Measurements from ENCODE around the gene MASP1.
A peak's percentile ranks its signal among the peaks of the same experiment; 100 is the strongest.

Gene MASP1

DNA sequence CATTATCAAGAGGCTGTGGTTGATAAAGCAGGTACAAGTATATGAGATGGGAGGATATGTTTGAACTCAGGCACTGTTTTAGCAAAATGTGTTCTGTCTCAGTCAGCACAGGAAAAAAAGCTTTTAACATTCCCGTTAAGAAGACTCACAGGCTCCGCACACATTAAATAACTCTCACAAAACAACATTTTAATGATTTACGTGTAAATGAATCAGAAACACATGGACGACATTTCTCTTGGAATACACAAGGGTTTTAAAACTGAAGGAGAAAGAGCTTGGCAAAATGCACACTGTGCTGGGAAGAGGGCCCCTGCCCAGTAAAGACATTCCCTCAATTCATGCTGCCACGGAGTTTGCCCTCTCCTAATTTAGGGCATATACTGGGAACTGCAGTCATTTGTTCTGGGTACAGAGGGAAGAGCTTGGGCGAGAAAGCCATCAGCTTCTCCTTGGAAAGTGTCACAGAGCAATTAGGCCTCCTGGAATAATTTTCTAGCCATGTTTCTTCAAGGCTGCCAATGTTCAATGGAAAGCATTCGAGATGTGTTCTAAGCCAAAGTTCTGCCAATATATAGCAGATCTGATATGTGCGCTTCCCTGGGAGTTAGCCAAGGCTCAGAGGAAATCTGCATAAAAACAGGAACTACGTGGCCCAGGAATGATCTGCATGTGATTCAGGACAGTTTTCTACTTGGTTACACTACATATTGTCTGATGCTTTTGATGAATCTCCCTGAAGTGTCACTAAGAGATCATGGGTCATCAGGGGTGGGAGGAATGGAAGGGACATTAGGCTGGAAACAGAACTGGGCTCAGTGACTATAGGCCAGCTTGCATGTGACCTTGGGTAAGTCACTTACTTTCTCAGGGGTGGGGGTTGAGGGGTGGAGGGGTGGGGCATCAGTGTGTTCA, 2.2 kb upstream of the MASP1 start:
- DNase-seq (ENCODE audit: low spot score) = no peak

DNA sequence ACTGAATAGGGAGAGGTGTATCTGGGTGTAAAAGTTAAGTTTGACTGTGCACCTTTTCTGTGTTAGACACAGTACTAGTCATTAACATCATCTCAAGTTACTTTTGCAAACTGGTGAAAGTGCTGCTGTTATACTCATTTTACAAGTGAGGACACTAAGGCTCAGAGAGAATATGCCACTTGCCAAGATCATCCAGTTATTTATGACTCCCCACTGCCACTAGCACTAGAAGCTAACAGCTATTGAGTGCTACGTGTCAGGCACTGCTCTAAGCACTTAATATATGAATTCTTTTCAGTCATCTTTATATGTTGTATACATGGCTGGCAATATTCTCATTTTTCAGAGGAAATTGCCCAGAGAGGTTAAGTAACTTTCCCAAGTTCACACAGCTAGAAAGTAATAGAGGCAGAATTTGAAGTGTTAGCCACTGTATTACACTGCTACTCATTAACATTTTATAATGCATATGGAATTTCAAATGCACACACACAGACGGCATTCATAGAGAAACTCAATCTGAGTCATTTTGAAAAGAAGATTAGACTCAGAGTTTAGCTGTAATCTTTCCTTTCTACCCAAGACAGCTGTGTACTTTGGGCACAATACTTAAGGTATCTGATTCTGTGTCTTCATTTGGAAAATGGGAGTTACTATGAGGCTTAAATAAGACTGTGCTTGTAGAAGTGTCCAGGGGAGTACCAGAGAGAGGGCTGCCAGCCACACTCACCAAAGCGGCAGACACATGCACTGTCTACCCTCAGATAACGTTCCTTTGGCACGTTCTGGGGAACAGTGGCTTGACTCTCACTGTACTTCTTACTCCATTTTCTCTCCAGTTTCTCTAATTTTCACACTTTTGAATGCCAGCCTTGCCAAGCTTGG, 1.3 kb upstream of the MASP1 start:
- DNase-seq (ENCODE audit: low spot score) = no peak

DNA sequence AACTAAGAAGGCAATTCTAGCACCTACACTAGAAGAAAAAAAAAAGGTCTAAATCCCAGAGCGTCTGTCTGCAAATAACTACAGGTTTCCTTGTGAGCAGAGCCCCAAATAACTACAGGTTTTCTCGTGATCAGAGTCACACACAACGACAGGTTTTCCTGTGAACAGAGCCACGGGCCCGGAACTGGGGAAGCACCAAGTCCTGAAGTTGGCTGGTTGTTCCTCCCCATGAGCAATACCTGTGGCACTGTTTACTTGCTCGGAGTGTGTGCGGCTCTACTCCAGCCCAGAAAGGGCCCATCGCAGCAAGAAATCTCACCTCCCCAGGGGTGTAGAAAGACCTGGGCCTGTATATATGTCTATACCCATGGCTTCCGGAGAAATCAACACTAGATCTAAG, 644 bp upstream of the MASP1 start:
- DNase-seq (ENCODE audit: low spot score) = no peak

DNA sequence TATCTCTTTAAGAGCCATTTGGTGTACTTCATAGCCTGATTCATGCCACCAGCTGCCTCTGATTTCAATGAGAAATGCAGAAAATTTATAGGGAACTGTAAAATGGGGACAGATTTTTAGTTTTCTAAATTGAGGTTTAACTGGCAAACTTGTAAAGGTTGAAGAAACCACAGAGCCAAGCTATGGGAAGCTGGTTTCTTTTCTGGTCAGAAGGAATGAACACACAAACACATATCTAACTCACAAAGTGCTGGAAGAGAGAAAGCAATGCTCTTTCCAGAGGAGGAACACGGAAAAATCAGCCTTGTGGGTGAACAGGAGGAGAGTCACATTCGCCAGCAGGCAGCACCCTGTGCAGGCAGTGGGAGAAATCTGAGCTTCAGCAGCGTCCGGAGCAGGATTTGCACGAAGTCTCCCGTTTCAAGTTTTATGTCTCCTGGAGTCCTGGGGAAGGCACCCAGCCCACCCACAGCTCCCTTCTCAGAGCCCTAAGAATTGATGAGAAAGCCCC, 481 bp downstream of the MASP1 start:
- peak; percentile 5 for DNase-seq (ENCODE audit: low spot score)

DNA sequence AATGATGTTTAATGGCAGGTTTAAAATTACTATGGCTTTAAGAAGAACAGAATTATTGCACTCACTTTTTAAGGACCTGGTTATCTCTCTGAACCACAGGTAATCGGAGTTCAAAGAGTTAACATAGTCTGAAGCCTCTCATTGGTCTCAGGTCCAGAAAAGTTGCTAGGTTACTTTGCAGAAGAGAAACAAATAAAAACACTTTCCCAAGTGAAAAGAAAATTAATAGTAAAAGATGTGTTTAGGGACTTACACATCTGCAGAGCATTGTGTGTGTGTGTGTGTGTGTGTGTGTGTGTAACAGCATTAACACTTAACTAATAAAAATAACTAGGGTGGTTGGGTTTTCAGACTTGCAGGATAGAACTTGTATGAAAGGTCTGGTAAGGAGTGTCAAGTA, 1.0 kb downstream of the MASP1 start:
- DNase-seq (ENCODE audit: low spot score) = no peak

DNA sequence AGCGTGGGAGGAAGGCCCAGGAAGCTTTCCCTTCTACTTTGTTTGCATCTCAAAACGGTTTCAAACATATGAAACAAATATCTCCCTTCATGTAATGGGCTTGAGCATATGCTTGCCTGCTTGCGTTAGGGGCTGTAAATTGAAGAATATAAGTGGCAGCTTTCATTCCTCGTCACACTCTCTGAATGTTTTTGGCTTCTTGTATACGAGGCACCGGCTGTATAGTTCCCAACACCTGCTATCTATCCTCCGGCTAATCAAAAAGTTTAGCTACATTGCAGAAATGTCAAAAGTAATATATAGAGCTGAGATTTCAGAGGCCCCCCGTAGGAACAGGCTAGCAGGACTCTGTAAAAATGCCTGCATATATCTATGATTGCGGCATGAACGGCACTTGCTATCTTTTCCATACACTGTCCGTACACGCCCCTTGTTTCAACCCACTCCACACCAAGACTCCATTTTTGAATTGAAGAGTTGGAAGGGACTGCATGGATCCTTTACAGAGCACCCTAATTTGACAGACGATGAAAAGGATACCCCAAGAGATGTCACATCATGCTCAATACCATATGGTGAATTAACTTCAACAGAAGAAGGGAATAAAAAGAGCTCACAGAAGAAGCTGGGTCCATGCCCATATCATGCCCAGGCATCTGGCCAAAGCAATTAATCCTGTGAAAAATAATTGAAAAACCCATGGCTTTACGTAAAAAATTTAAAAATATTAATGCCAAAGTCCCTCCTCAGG, 2.5 kb downstream of the MASP1 start:
- no peak for DNase-seq (ENCODE audit: low spot score)

DNA sequence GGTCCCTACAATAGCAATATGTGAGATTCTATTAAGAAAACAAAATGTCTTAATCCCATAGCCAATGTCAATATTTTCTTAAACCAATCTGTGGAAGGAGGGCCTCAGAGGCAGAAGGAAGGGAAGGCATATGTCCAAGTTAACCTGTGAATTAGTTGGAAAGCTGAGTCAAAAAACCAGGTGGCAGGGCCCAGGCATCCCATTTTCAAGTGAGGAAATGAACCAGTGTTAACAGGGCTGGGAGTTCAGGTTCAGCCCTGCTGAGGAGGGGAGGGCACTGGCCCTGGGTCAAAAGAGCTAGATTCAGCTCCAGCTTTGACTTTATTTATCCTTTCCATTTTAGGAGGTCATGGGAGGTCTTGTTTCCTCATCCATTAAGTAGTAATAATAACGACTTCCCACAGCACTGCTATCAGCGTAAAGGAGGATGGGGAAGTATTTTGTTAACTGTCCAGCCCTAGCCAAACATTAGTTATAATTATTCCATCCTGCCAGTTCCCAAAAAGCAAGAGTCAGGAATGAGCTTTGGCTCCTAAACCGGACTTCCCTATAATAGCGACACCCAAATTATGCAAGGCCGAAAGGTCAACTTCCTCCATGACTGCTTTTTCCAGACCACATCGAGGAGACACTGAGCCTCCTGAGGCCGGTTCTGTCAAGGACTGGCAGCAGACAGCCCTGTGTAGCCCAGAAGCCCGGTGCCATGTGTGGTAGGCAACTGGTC, 3.2 kb downstream of the MASP1 start:
- DNase-seq (ENCODE audit: low spot score) = no peak

DNA sequence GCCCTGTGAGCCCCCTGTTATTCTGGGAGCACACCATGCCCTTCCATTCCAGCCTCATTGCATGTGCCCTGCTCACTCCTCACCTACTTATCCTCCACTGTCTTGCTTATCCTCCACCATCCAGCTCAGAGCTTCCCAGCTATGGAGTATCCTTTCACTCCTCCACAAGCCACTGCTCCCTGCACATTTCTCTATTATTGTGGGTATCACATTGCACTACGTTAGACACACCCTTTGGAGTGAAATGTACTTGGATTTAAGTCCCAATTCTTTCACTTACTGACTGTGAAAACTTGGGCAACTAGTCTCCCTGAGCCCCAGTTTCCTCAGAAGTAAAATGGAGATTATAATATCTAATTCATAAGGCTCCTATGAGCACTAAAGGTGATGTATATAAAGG, 4.3 kb downstream of the MASP1 start:
- DNase-seq (ENCODE audit: low spot score) = no peak

DNA sequence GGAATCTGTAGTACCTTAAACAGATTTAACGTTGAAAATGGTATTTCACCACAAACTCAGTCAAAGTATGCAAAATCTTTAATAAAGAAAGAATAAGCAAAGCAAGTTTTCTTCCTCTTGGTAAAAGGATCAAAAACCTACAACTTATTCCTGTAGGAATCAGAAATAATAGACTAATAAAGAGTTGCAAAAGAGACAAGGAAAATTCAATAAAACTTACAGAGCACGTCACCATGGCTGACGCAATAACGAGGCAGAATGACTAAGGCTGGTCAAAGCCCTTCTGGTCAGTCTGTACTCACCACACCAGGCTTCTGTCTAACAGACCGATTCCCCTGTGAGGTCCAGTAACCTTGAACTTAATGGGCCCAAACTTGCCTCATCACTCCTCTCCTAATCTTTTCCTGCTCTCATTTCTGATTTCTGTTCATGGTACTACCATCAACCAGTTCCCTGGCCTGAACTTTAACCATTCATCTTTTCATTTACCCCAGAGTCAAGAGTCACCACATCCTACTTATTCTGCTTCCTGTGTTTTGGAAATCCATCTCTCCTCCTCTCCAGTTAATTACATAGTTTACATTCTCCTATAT, 5.0 kb downstream of the MASP1 start:
- no peak for DNase-seq (ENCODE audit: low spot score)

DNA sequence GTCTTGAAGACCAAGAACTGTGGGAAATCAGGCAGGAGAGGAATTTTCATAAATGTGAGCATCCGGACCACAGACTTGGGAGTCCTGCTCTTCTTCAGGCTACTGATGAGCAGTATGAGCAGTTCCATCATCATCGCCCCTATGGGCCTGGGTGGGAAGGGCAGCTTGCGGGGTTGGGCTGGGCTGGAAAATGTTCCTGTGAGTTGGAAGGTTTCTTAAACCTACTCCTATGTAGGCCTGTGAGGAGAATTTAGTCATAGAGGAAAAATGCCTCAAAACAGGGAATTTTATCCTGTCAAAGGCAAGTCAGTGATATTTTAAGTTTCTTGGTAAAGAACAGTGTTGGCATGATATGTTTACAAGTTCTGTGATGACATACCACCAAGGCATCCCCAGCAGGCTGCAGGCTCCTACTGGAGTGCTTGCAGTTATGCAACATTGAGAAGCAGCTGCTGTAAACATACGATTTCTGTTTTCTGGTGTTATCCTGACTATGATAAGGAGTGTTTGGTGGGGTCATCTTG, 10.3 kb downstream of the MASP1 start:
- no peak for DNase-seq (ENCODE audit: low spot score)

DNA sequence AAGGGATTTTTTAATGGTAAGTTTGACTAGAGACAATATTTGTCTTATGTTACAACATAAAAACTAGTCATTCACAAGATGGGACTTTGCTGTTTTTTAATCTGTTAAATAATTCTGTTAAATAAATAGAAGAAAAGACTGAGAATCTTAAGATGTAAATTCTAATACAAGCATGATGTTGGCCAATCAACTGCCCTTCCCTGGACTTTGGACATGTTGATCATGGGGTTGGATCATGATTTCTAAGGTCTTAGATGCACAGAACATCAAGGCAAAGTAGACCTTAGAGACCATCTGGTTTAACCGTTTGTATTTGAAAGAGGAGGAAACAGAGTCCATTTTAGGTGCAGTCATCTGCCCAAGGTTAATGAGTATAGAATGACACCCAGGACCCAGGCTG, 10.9 kb downstream of the MASP1 start:
- DNase-seq (ENCODE audit: low spot score) = no peak

DNA sequence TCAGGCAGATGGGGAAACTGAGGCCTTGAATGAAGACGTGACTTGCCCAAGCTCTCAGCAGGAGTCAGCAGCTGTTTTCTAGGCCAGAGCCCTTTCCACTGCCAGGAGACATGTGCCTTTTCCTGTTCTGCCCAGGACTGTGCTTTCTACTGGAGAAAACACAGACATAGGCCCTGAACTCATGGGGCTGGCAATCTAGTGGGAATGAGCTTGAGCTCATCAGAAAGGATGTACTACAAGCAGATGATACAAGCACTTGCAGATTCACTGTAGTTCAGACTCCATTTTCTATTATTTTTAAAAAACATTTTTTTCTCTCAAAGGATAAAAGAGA, 14.4 kb downstream of the MASP1 start:
- DNase-seq (ENCODE audit: low spot score) = no peak

DNA sequence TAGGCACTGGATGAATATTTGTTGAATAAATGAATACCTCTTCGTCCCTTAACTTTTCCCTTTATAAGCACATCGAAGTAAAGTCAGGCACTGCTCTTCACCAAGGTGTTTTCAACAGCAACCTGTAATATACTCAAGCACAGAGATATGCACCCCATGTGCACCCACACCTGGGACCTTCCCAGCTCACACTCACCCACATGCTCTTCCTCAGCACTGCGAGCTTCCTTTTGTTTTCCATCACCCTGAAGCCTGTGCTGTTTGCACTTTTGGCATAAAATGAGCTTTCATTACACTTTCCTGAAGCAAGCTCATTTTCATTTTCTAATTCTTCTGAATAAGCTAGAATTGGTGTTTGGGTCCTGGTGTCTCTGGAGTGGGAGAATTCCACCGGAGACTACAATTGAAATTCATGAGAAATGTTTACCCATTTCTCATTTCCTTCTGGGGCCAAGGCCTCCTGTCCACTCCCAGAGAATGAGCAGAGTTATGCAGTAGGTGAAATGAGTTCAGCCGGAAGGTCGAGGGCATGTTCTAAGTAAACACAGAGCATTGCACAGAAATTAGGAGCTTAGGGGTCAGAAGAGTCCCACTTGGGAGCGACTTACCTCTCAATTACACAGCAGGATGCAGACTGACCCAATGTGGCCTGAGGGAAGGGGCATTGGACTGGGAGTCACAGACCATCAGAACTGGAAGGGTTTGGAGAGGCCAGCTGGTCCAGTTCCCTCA, 15.0 kb downstream of the MASP1 start:
- no peak for DNase-seq (ENCODE audit: low spot score)

DNA sequence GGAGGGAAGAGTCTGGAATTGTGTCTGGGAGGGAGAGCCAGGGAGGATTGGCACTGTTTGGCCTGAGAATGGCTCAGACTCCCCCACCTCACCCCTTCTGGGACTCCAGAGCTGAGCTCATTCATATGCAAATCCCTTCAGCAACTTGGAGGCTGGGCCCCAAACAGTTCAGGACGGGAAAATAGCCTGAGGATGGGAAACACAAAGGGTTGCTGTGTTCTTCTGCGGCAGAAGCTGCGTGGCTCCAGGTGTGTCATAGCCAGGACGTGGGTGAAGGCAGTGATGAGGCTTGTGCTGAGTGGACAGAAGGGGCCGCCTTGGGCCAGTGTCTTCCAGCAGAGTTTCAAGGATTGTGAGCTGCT, 16.6 kb downstream of the MASP1 start:
- no peak for DNase-seq (ENCODE audit: low spot score)

DNA sequence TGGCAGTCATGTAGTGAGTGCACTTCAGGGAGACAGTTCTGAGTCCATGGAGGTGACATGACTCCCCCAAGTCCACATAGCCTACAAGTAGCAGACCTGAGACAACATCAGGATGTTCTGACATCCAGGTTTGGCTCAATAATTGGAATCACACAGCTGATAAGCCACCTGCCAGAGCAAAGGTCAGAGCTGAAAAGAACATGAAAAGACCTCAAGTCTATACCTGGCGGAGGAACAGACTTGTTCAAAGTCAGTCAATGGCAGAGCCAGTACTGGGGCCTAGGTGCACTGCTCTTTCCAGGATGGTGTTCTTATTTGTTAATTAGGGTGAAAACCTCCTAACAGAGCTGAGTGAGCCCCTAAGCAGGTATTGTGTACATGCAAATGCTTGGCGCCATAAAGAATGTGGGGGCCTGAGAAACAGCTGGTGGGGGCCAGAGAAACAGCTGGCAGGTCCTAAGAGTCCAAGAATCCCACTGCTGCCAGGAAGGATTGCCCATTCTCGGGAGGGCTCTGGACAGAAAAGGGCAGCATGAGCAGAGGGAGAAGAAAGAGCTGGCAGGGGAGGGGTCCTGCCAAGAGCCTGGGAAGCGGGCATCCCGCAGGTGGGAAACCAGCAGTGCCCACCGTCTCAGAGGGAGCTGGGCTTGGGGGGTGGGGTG, 17.1 kb downstream of the MASP1 start:
- no peak for DNase-seq (ENCODE audit: low spot score)

DNA sequence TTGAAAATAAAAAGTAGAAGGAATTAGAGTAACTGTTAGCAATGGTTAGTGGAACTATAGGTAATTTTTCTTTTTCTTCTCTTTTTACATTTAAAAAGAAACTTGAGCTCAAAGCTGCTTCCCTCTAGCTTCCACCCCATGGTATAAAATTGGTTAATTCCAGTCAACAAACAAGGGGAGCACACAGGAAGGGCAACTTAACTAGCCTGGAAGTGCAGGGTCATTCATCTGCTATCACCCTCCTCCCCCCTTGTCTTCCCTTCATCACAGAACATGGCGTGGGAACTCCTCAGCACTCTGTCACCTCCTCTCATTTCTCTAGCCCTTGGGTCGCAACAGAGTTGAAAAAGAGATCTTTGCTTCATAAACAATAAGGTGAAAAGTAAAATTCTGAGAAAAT, 20.0 kb downstream of the MASP1 start:
- no peak for DNase-seq (ENCODE audit: low spot score)

DNA sequence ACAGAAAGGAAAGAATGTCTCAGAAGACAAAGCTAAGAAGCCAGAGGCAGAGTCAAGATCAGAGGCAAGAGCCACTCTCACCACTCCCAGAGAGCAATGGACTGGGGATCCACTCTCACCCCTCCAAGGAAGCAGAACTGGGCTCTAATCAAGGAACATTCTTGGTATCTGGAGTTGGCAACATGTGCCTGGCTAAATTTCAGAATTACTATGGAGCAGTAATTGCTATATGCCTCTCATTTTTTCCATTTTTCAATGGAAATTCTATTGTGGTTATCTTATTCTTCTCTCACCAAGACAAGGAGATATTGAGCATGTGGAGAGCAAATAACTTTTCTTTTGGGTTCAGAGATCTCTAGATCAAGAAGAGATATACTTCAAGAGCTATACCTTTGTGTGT, 22.1 kb downstream of the MASP1 start:
- no peak for DNase-seq (ENCODE audit: low spot score)

DNA sequence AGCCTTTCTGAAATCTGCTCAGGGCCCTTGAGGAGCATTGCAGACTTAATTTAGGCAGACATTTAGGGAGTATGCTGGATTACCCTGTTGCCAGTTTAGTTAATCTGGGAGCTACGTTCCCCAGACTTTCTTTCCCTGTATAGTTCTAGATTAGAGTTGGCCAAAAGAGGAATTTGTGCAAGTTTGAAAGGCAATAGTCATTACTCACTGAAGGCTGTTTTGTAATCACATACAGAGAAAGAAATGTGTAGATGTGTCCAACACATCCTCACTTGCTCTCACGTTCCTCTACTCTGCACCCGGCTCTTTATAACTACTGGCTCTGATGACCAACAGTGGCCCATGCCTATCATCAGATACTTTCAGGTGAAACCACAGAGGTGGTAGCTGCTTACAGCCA, 24.2 kb downstream of the MASP1 start:
- no peak for DNase-seq (ENCODE audit: low spot score)

DNA sequence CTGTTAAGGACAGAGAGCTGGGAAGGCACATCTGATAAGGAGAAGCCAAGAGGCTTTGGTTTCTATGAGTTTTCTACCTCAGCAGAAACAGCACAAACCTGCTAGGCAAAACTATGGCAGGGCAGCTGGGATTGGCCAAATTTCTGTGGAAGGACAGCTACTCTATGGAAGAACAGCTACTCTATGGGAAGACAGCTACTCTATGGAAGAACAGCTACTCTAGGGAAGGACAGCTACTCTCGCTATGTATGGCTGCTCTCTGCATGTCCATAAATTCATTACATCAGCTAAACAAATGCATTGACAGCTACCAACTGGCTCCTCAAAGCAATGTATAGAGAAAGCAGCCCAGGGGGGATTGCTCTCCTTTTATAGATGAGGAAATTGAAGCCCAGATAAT, 24.8 kb downstream of the MASP1 start:
- no peak for DNase-seq (ENCODE audit: low spot score)

DNA sequence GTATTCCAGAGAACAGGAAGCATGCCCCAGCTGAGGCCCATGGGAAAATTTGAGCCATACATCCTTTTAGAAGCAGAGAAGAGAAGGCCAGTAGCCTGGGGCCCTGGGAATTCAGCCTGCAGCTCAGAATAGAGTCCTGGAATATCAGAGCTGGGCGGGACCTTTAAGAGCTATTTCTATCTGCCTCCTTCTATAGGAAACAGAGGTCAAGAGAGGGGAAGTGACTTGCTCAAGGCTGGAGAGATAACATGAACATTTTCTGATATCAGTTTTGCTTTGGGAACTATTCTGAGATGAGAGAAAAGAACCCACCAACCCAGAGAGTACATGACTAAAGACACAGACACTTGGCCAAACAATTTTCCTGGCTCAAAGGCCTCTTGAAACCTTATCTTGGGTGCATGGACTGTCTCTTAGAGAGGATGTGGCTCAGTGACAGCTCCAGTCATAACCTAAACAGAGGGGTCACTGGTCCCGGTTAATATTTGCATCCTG, 26.0 kb downstream of the MASP1 start:
- no peak for DNase-seq (ENCODE audit: low spot score)

Measured in cerebellar cortex (tissue), 1 donor.